Measurements from ENCODE around the gene BHLHA9.

BHLHA9 gene

DNA sequence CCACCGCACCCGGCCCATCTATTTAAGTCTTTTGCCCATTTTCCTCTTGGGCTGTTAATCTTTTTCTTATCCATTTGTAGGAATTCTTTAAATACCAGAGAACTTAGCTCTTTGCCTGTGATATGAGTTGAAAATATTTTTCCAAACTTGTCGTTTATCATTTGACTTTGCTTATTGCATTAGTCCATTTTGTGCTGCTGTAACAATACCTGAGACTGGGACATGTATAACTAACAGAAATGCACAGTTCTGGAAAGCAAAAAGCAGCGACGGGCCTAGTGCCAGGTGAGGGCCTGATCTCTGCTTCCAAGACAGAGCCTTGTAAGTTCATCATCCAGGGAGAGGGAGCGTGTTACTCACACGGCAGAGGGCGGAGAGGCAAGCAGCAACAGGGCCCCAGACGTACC is 25.6 kb upstream of the BHLHA9 start:
- ChIA-PET CTCF (interaction anchor here (0.6 kb wide), 1 partner anchor 272 kb away, joined by 3 read pairs; the partner anchor contains the start of gene INPP5K), POLR2A (no interaction called here)
- DNase-seq (ENCODE audit: extremely low spot score): no peak
- no peak for TF ChIP-seq L3MBTL2 (conservative IDR thresholded peaks at IDR 0.05)
- TF ChIP-seq SUZ12 (IDR thresholded peaks at IDR 0.05): no peak
- TF ChIP-seq TARDBP (IDR thresholded peaks at IDR 0.05): no peak
- TF ChIP-seq FOXA1 (IDR thresholded peaks at IDR 0.05): no peak
- no peak for TF ChIP-seq CTBP1 (IDR thresholded peaks at IDR 0.05; ENCODE audit: borderline replicate concordance)
- TF ChIP-seq FOXK2 (IDR thresholded peaks at IDR 0.05): no peak
- TF ChIP-seq ARNT (IDR thresholded peaks at IDR 0.05): no peak
- no peak for TF ChIP-seq LEF1 (IDR thresholded peaks at IDR 0.05; ENCODE audit: borderline replicate concordance)
- TF ChIP-seq, protein P1, sequence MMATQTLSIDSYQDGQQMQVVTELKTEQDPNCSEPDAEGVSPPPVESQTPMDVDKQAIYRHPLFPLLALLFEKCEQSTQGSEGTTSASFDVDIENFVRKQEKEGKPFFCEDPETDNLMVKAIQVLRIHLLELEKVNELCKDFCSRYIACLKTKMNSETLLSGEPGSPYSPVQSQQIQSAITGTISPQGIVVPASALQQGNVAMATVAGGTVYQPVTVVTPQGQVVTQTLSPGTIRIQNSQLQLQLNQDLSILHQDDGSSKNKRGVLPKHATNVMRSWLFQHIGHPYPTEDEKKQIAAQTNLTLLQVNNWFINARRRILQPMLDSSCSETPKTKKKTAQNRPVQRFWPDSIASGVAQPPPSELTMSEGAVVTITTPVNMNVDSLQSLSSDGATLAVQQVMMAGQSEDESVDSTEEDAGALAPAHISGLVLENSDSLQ (IDR thresholded peaks at IDR 0.05): no peak
- TF ChIP-seq ELF4 (IDR thresholded peaks at IDR 0.05): no peak
- TF ChIP-seq BHLHE40 (IDR thresholded peaks at IDR 0.05; ENCODE audit: borderline replicate concordance): no peak
- TF ChIP-seq NFRKB (IDR thresholded peaks at IDR 0.05): no peak
- TF ChIP-seq ZNF384 (IDR thresholded peaks at IDR 0.05): no peak
- no peak for TF ChIP-seq HDGF (IDR thresholded peaks at IDR 0.05; ENCODE audit: borderline replicate concordance)
- TF ChIP-seq SP1 (IDR thresholded peaks at IDR 0.05): no peak

DNA sequence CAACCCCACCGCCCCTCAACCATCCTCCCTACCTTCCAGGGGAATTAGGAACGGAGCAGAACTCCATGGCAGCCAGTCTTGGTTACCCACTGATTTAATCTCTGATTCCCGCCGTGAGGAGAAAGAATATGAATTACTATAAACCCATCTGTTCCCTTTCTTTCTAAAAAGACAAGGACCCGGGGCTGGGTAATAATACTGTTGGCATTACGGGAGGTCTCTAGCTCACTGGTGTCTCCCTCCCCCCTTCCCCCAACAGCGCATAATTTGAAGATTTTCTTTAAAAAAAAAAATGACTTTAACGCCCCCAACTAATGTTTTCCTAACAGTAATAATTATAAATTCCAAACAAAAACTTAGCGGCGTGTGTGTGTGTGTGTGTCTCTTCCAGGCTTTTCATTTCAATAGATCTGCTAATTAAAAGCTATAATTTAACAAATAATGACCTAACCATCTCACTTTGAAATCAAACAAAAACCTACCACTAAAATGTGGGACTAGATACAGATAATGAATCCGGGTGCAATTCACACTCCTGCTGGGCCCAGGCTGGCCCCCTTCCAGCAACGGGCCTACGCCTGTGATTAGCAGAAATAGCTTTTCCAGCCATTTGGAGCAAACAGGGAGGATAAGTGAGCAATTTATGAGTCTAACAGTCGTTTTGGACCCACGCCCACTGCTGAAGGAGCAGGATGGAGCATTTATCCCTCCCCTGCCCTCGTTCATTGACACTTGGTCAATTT is 18.2 kb upstream of the BHLHA9 start:
- no peak for DNase-seq (ENCODE audit: extremely low spot score)
- CTCF ChIA-PET: no interaction called here
- POLR2A ChIA-PET: interaction anchor here (2.0 kb wide), 1 partner anchor 24 kb away, joined by 7 read pairs; no protein-coding TSS in a partner anchor
- TF ChIP-seq FOXK2 (IDR thresholded peaks at IDR 0.05): no peak
- TF ChIP-seq TARDBP (IDR thresholded peaks at IDR 0.05): no peak
- no peak for TF ChIP-seq ELF4 (IDR thresholded peaks at IDR 0.05)
- no peak for TF ChIP-seq FOXA1 (IDR thresholded peaks at IDR 0.05)
- TF ChIP-seq NFRKB (IDR thresholded peaks at IDR 0.05): no peak
- TF ChIP-seq HDGF (IDR thresholded peaks at IDR 0.05; ENCODE audit: borderline replicate concordance): no peak
- TF ChIP-seq L3MBTL2 (conservative IDR thresholded peaks at IDR 0.05): no peak
- TF ChIP-seq BHLHE40 (IDR thresholded peaks at IDR 0.05; ENCODE audit: borderline replicate concordance): no peak
- no peak for TF ChIP-seq CTBP1 (IDR thresholded peaks at IDR 0.05; ENCODE audit: borderline replicate concordance)
- TF ChIP-seq SP1 (IDR thresholded peaks at IDR 0.05): no peak
- TF ChIP-seq, protein P1 (IDR thresholded peaks at IDR 0.05): no peak
- no peak for TF ChIP-seq SUZ12 (IDR thresholded peaks at IDR 0.05)
- no peak for TF ChIP-seq ARNT (IDR thresholded peaks at IDR 0.05)
- TF ChIP-seq FOXM1 (IDR thresholded peaks at IDR 0.05; ENCODE audit: borderline replicate concordance): no peak
- TF ChIP-seq LEF1 (IDR thresholded peaks at IDR 0.05; ENCODE audit: borderline replicate concordance): no peak

DNA sequence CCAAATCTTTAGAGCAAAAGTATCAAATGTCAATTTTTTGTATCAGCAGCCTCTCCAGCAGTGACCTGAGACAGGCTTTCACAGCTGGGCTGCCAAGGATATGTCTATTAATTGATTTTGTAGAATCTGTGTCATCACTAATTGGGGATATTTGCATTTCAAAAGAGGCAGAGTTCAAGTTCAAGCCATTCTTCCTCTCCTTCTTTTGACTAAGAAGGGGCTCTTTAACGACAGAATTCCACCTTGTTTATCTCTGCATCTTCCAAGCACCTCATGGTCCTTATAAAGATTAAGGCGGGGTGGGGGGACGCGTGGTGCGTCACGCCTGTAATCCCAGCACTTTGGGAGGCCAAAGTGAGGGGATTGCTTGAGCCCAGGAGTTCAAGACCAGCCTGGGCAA is 15.2 kb upstream of the BHLHA9 start:
- ChIA-PET CTCF (no interaction called here), POLR2A (no interaction called here)
- DNase-seq (ENCODE audit: extremely low spot score): no peak
- TF ChIP-seq CTBP1 (IDR thresholded peaks at IDR 0.05; ENCODE audit: borderline replicate concordance) (no peak), LEF1 (IDR thresholded peaks at IDR 0.05; ENCODE audit: borderline replicate concordance) (no peak), FOXA1 (IDR thresholded peaks at IDR 0.05) (no peak), FOXM1 (IDR thresholded peaks at IDR 0.05; ENCODE audit: borderline replicate concordance) (no peak), ZNF384 (IDR thresholded peaks at IDR 0.05) (no peak), L3MBTL2 (conservative IDR thresholded peaks at IDR 0.05) (no peak), TARDBP (IDR thresholded peaks at IDR 0.05) (no peak), ARNT (IDR thresholded peaks at IDR 0.05) (no peak), NFRKB (IDR thresholded peaks at IDR 0.05) (no peak)

DNA sequence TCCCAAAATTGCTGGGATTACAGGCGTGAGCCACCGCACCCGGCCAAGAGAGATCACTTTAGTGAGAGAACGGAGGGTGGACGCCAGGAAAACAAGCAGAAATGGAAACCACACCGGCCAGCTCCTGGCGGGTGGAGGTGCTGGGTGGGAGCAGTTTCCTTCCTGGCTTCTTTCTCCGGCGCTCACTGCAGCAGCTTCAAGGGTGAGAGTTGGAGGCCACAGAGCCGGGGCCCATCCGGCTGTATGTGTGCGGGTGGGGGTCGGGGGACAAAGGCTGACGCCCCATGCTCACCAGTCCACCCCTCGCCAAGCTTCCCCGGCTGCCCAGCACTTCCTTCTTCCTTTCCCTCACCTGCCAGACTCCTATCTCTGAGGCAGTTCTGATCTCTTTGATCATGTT is 13.5 kb upstream of the BHLHA9 start:
- no peak for TF ChIP-seq ELF4 (IDR thresholded peaks at IDR 0.05)
- TF ChIP-seq ARNT (IDR thresholded peaks at IDR 0.05): no peak
- no peak for TF ChIP-seq BHLHE40 (IDR thresholded peaks at IDR 0.05; ENCODE audit: borderline replicate concordance)
- TF ChIP-seq FOXA1 (IDR thresholded peaks at IDR 0.05): no peak
- TF ChIP-seq FOXM1 (IDR thresholded peaks at IDR 0.05; ENCODE audit: borderline replicate concordance): no peak
- TF ChIP-seq NFRKB (IDR thresholded peaks at IDR 0.05): no peak
- no peak for TF ChIP-seq HDGF (IDR thresholded peaks at IDR 0.05; ENCODE audit: borderline replicate concordance)
- TF ChIP-seq CTBP1 (IDR thresholded peaks at IDR 0.05; ENCODE audit: borderline replicate concordance): no peak
- no peak for TF ChIP-seq SP1 (IDR thresholded peaks at IDR 0.05)
- no peak for TF ChIP-seq ZNF384 (IDR thresholded peaks at IDR 0.05)
- TF ChIP-seq L3MBTL2 (conservative IDR thresholded peaks at IDR 0.05): no peak
- TF ChIP-seq SUZ12 (IDR thresholded peaks at IDR 0.05): no peak
- no peak for TF ChIP-seq TARDBP (IDR thresholded peaks at IDR 0.05)
- TF ChIP-seq LEF1 (IDR thresholded peaks at IDR 0.05; ENCODE audit: borderline replicate concordance): no peak
- POLR2A ChIA-PET: no interaction called here
- no peak for DNase-seq (ENCODE audit: extremely low spot score)
- CTCF ChIA-PET: no interaction called here

DNA sequence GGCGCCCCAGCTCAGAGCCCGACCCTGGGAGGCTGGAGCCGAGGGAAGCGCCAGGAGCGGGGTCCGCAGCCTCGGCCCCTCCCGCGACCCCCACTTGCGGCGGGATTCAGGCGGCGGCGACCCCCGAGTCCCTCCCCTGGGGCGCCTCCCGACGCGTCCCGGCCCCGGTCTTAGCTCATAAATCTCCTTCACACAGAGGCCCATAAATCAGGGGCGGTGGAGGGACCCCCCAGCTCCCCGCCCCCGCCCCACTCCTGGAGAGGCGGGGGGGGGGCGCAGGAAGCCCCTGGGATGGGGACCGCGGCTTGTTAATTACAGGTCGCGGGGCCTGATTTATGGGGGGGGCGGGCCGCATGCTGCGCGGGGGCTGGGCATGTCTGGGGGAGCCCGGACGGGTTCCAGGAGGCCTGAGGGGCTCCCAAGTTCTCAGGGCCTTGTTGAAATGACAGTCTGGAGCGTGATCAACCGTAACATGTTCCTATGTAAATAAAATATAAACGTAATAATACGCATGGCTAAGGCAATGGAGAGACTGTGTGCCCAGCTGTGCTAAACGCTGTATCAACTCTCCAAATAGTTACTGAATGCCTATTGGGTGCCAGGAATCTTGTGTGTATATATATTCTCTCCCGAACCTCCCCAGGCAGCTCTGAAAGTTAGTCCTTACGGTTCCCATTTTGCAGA is 10.0 kb upstream of the BHLHA9 start:
- ChIA-PET CTCF (interaction anchor here (0.6 to 1.5 kb wide), 5 partner anchors 72 to 364 kb away, joined by 3 to 5 read pairs (median 4); no protein-coding TSS in a partner anchor), POLR2A (interaction anchor here (1.4 kb wide), 1 partner anchor 72 kb away, joined by 4 read pairs; no protein-coding TSS in a partner anchor)
- TF ChIP-seq FOXA1 (IDR thresholded peaks at IDR 0.05) (no peak), ZNF384 (IDR thresholded peaks at IDR 0.05) (no peak), SP1 (IDR thresholded peaks at IDR 0.05) (no peak), FOXM1 (IDR thresholded peaks at IDR 0.05; ENCODE audit: borderline replicate concordance) (no peak), HDGF (IDR thresholded peaks at IDR 0.05; ENCODE audit: borderline replicate concordance) (no peak), ELF4 (IDR thresholded peaks at IDR 0.05) (no peak), CTBP1 (IDR thresholded peaks at IDR 0.05; ENCODE audit: borderline replicate concordance) (no peak), L3MBTL2 (conservative IDR thresholded peaks at IDR 0.05) (no peak), TARDBP (IDR thresholded peaks at IDR 0.05) (no peak), SUZ12 (IDR thresholded peaks at IDR 0.05) (no peak), LEF1 (IDR thresholded peaks at IDR 0.05; ENCODE audit: borderline replicate concordance) (no peak), BHLHE40 (IDR thresholded peaks at IDR 0.05; ENCODE audit: borderline replicate concordance) (no peak), NFRKB (IDR thresholded peaks at IDR 0.05) (no peak), ARNT (IDR thresholded peaks at IDR 0.05) (no peak), FOXK2 (IDR thresholded peaks at IDR 0.05) (no peak)
- TF ChIP-seq, protein P1 (IDR thresholded peaks at IDR 0.05): no peak
- DNase-seq (ENCODE audit: extremely low spot score): no peak
